ENCODE results near the gene HTRA2. TPM values are rescaled to one million over a fixed set of nuclear protein-coding genes. Genes with fewer than 3 reads are reported as not detected.

HTRA2 gene
- total and polyA plus RNA-seq, 9 of the 15 experiments (the other 6 are each of a cell fraction or from before 2014, with no cell fraction given) = 54.2 to 71.2 (median 65.8) TPM

DNA sequence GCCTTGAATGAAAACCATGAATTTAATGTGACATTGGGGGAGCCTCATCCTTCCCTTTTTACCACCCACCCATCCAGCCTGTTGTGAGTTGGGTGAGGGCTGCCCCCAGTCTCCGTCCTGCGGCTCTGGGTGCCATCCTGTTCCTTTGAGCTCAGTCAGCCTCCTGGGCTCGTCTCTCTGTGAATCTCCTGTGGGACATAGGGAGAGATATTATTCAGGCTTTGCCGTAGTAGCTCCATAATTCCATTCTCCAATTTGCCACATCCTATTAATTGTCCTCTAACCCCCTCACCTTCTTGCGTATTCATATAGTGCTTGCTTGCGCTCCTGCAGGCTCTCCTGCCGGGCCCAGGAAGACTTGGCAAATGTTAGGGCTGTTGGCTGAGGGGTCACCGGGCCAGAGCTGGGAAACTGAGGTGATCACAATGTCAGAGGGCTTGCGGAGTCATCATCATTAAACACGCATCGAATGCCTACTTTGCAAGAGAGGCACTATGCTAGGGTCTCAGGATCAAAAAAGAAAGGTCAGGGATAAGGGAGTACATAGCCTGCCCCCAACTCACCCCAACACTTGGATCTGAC lies 3.0 kb upstream of the HTRA2 start (continued):
- TF ChIP-seq SPI1 (IDR thresholded peaks at IDR 0.05; ENCODE audit: borderline replicate concordance, low read depth, low read length) = no peak
- TF ChIP-seq, protein P1, sequence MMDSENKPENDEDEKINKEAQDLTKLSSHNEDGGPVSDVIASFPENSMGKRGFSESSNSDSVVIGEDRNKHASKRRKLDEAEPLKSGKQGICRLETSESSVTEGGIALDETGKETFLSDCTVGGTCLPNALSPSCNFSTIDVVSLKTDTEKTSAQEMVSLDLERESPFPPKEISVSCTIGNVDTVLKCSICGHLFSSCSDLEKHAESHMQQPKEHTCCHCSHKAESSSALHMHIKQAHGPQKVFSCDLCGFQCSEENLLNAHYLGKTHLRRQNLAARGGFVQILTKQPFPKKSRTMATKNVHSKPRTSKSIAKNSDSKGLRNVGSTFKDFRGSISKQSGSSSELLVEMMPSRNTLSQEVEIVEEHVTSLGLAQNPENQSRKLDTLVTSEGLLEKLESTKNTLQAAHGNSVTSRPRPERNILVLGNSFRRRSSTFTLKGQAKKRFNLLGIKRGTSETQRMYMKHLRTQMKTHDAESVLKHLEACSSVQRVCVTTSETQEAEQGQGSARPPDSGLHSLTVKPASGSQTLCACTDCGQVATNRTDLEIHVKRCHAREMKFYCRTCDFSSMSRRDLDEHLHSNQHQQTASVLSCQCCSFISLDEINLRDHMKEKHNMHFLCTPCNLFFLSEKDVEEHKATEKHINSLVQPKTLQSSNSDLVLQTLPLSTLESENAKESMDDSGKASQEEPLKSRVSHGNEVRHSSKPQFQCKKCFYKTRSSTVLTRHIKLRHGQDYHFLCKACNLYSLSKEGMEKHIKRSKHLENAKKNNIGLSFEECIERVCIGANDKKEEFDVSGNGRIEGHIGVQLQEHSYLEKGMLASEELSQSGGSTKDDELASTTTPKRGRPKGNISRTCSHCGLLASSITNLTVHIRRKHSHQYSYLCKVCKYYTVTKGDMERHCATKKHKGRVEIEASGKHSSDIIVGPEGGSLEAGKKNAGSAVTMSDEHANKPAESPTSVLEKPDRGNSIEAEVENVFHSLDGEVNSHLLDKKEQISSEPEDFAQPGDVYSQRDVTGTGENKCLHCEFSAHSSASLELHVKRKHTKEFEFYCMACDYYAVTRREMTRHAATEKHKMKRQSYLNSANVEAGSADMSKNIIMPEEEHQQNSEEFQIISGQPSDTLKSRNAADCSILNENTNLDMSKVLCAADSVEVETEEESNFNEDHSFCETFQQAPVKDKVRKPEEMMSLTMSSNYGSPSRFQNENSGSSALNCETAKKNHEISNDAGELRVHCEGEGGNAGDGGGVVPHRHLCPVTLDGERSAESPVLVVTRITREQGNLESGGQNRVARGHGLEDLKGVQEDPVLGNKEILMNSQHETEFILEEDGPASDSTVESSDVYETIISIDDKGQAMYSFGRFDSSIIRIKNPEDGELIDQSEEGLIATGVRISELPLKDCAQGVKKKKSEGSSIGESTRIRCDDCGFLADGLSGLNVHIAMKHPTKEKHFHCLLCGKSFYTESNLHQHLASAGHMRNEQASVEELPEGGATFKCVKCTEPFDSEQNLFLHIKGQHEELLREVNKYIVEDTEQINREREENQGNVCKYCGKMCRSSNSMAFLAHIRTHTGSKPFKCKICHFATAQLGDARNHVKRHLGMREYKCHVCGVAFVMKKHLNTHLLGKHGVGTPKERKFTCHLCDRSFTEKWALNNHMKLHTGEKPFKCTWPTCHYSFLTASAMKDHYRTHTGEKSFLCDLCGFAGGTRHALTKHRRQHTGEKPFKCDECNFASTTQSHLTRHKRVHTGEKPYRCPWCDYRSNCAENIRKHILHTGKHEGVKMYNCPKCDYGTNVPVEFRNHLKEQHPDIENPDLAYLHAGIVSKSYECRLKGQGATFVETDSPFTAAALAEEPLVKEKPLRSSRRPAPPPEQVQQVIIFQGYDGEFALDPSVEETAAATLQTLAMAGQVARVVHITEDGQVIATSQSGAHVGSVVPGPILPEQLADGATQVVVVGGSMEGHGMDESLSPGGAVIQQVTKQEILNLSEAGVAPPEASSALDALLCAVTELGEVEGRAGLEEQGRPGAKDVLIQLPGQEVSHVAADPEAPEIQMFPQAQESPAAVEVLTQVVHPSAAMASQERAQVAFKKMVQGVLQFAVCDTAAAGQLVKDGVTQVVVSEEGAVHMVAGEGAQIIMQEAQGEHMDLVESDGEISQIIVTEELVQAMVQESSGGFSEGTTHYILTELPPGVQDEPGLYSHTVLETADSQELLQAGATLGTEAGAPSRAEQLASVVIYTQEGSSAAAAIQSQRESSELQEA (IDR thresholded peaks at IDR 0.05; ENCODE audit: low read depth) = no peak
- no peak for TF ChIP-seq ELF4 (CRISPR knock-in tag; IDR thresholded peaks at IDR 0.05)
- TF ChIP-seq ZNF444 (CRISPR knock-in tag; IDR thresholded peaks at IDR 0.05) = no peak
- TF ChIP-seq CREBBP (IDR thresholded peaks at IDR 0.05; ENCODE audit: low read depth, low read length) = no peak
- no peak for TF ChIP-seq ZNF76 (CRISPR knock-in tag; IDR thresholded peaks at IDR 0.05; ENCODE audit: borderline replicate concordance)
- no peak for TF ChIP-seq ZFPM2 (CRISPR knock-in tag; IDR thresholded peaks at IDR 0.05)
- no peak for TF ChIP-seq ILF3 (IDR thresholded peaks at IDR 0.05; ENCODE audit: borderline replicate concordance)

Measured in K562 (cell line).